Kidney (tissue), 22 donors: ENCODE data around the gene HEG1. TPM values are rescaled to one million over a fixed set of nuclear protein-coding genes. Genes with fewer than 3 reads are reported as not detected.

ENCODE experiments used
- DNase-seq, 5 donors: peaks; one replicate each; pipeline ENCODE4 v3.0.0-alpha.2; 2013 to 2020
- FAIRE-seq: peaks from 2 replicates; lab custom pipeline; 2012; peaks lifted over from hg19 to GRCh38; lab: Jason Lieb, UNC
- H3K27ac ChIP-seq, 2 donors: one replicate each; pipeline ENCODE4 v1.7.0; 2013; ENCODE audit warnings: low read depth in 2 of 2, low read length in 2 of 2, inconsistent platforms in 1 of 2
- H3K27me3 ChIP-seq: one replicate; pipeline ENCODE4 v1.7.1; 2013; ENCODE audit warnings: low read length, inconsistent platforms; ENCODE audit not compliant: control insufficient read depth, insufficient read depth
- H3K36me3 ChIP-seq, 3 donors: one replicate each; pipeline versions ENCODE4 v1.7.0 to v1.7.1; 2013; ENCODE audit warnings: low read length in 3 of 3, control low read depth in 1 of 3, inconsistent platforms in 1 of 3; ENCODE audit not compliant: insufficient read depth in 3 of 3, control insufficient read depth in 2 of 3
- H3K4me1 ChIP-seq, 3 donors: one replicate each; pipeline versions ENCODE4 v1.7.0 to v1.7.1; 2013; ENCODE audit warnings: low read length in 3 of 3, inconsistent platforms in 1 of 3, low read depth in 1 of 3; ENCODE audit not compliant: control insufficient read depth in 2 of 3, insufficient read depth in 2 of 3
- H3K4me3 ChIP-seq, 3 donors: one replicate each; pipeline versions ENCODE4 v1.7.0 to v1.8.1; 2013; ENCODE audit warnings: low read length in 3 of 3, control low read depth in 1 of 3, inconsistent platforms in 1 of 3
- H3K9ac ChIP-seq, 3 donors: one replicate each; pipeline versions ENCODE4 v1.7.0 to v1.7.1; 2013; ENCODE audit warnings: low read length in 3 of 3, control low read depth in 1 of 3, inconsistent platforms in 1 of 3
- H3K9me3 ChIP-seq, 3 donors: one replicate each; pipeline versions ENCODE4 v1.7.0 to v1.7.1; 2013; ENCODE audit warnings: low read length in 3 of 3, control low read depth in 1 of 3, inconsistent platforms in 1 of 3; ENCODE audit not compliant: control insufficient read depth in 2 of 3, insufficient read depth in 1 of 3
- CTCF ChIP-seq: IDR thresholded peaks from 3 replicates; pipeline ENCODE4 v1.5.1; 2012; ENCODE audit warnings: mild to moderate bottlenecking, moderate library complexity, borderline replicate concordance; ENCODE audit not compliant: insufficient read depth; ENCODE audit errors: extremely low read depth
- intact Hi-C: fragments of 100-400 bp; cut with DNase I; formaldehyde crosslinking; loops from one replicate; pipeline ENCODE4 v1.11.1; 2022
- long read RNA-seq, 10 donors: library from polyadenylated mRNA in 1 of 10; unstranded in 1 of 10; transcript quantifications; one replicate each; pipeline ENCODE4 v2.0.0 and lab custom pipeline, GENCODE V29; 2021 to 2026
- polyA plus RNA-seq: library from polyadenylated mRNA; stranded (reverse); fragments of 350-450 nt; fragmentation: Illumina TruSeq; extraction: RNeasy Lipid Tissue Mini Kit (QIAGEN cat#74804); gene quantifications from one replicate; pipeline ENCODE4 v1.2.3, GENCODE V29; 2014; ENCODE audit warnings: low read depth, low replicate concordance; ENCODE audit not compliant: insufficient read depth
- total RNA-seq: library from RNA; stranded (reverse); fragmentation: NEBNext Ultra II Directional; extraction: Animal tissue kit (Norgen Biotek cat#: 25700); gene quantifications from one replicate; pipeline ENCODE4 v1.2.1, GENCODE V29; 2021
- donor health status: control.
- donor health status: control.
- donor health status: control.
- donor health status: control.
- donor health status: control.
- donor health status: DM: yes; HTN: yes; CAD: no.
- donor health status: Normal renal cell carcinoma (clear cell type).

Gene HEG1
- total RNA-seq (96.3 TPM), polyA plus RNA-seq (10.3 TPM)
- long read RNA-seq, donor 1, result 0 reads
- long read RNA-seq, donor 2, result 0 reads
- long read RNA-seq, donor 3, result 0 reads
- long read RNA-seq, donor 4, result 0 reads
- long read RNA-seq, donor 5, result 0 reads
- long read RNA-seq, donor 6, result 0 reads
- long read RNA-seq, donor 7, partial matches to known transcripts, result 6 of 26 reads
- long read RNA-seq, donor 7, other reads (novel, unspliced or antisense), result 20 of 26 reads
- long read RNA-seq, donor 8, partial matches to known transcripts, result 0 of 1 reads
- long read RNA-seq, donor 8, other reads (novel, unspliced or antisense), result 0 of 1 reads
- long read RNA-seq, donor 9, result 0 reads
- long read RNA-seq, donor 10, result 0 reads

DNA sequence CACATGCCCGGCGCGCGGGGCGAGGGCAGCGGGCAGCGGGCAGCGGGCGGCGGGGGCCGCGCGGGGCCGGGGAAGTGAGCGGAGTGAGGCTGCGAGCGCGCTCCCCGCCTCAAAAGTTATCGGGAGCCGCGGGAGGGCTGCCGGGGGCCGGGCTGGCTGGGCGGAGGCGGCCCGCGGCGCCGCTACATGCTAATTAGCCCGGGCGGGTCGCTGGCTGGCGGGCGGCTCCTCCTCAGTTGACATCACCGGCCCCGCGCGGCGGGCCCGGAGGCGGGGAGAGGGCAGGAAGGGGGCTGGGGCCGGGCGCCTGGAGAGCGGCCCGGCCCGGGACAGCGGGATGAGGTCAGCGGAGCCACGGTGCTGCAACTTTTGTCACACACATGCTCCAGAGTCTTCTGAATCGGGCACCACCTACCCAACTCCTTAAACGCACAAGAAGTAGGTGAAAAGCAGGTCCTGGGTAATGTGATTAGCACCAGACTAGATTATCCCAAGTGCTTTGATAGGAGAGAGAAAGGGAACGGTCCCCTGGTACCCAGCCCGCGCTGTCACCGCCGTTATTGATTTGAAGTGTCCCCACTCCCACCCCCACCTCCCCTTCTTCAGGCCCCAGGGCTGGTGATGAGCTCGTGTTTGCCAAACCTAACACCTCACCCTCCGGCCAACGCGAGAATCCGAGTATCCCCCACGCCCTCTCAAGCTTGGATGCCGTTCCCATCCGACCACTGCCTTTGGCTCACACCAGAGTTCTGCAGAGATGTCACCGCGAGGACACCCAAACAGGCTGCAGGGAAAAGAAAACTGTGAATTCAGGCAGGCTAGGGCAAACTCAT, at the start of gene HEG1:
TSS of gene HEG1 (minus strand) at position 85 of the 833 bp plus-strand sequence. CDS start 107 bp downstream, outside the sequence.
- peak within 1 kb of the TSS; percentile 59 to 85 for H3K27ac ChIP-seq
- peak within 1 kb of the TSS; percentile 71 to 83 (median 76) for H3K9ac ChIP-seq
- H3K36me3 ChIP-seq, result no peaks in the 10 kb centered on the region
- DNase-seq, result peak; percentile 80 to 96 (median 86)
- intact Hi-C loops, result no loop called here
- peak within 1 kb of the TSS; percentile 76 to 88 (median 79) for H3K4me3 ChIP-seq
- TF ChIP-seq CTCF, result no peak
- FAIRE-seq, result no peak
- no peaks in the 10 kb centered on the region for H3K9me3 ChIP-seq
- H3K4me1 ChIP-seq, result peaks cover 0 to 26% (median 13%) of the 10 kb centered on the region in 3 donors
- H3K27me3 ChIP-seq, result no peaks in the 10 kb centered on the region

DNA sequence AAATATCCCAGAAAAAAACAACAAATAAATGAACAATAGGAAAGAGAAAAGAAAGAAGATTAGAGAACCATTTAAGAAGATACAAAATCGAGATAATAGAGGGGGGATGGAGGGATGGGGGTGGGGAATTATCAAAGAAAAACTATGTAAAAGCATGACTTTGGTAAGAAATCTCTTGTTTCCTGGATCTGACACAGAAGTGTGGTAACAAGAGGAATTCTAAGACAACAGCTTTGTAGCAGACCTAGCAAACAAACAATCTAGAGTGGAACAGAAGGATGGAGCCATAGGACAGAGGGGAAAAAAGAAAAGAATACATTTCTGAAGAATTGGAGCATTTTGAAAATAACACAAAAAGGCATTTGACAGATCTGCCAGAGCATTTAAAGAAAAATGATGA, 49.3 kb upstream of the HEG1 start:
- no peaks in the 10 kb centered on the region for H3K27me3 ChIP-seq
- intact Hi-C loops, result no loop called here
- no peak overlapping the region for H3K9ac ChIP-seq
- H3K27ac ChIP-seq, result no peak overlapping the region
- H3K4me3 ChIP-seq, result no peak overlapping the region
- H3K4me1 ChIP-seq, result no peaks in the 10 kb centered on the region
- H3K9me3 ChIP-seq, result no peaks in the 10 kb centered on the region
- FAIRE-seq (no peak), DNase-seq (no peak)
- no peak for TF ChIP-seq CTCF
- no peaks in the 10 kb centered on the region for H3K36me3 ChIP-seq

- H3K27ac ChIP-seq, result no peak overlapping the region
- no peak for FAIRE-seq
- H3K4me3 ChIP-seq, result no peak overlapping the region
Observed at GRCh38 chr3:125104639-125105038, 48.8 kb upstream of the HEG1 start.

More at GRCh38 chr3:125104639-125105038, 48.8 kb upstream of the HEG1 start:
- no peak for DNase-seq
- Histone ChIP-seq H3K4me1 (no peaks in the 10 kb centered on the region), H3K9me3 (no peaks in the 10 kb centered on the region), H3K36me3 (no peaks in the 10 kb centered on the region), H3K9ac (no peak overlapping the region), H3K27me3 (no peaks in the 10 kb centered on the region)
- no peak for TF ChIP-seq CTCF
- intact Hi-C loops, result no loop called here
